Measurements from ENCODE around the gene LRRC34.

GRCh38 chr3:169790219-169790618 lies 22.5 kb downstream of the LRRC34 start:
- TF ChIP-seq POLR2AphosphoS5 (IDR thresholded peaks at IDR 0.05) (no peak), CTCF (IDR thresholded peaks at IDR 0.05) (no peak), EP300 (IDR thresholded peaks at IDR 0.05; ENCODE audit: low read depth) (no peak), POLR2A (IDR thresholded peaks at IDR 0.05) (no peak)

All from transverse colon (tissue), 4 donors.